ENCODE measurements around the gene EIF3A.

DNA sequence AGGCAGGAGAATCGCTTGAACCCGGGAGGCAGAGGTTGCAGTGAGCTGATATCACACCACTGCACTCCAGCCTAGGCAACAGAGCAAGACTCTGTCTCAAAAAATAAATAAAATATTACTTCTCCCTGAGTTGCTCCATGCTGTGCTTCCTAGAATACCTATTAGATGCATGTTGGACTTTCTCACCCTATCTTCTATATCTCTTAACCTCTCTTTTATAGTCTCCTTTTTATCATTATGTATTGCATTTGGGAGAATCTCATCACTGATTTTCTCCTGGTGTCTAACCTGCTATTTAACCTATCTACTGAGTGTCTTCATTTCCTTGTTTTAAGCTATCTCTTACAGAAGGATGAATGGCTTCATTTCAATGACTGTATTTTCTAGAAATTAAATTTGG is 83.2 kb downstream of the EIF3A start:
- TF ChIP-seq CTCF (IDR thresholded peaks at IDR 0.05; ENCODE audit: insufficient read depth, low read depth, low read length): no peak
- TF ChIP-seq EZH2 (IDR thresholded peaks at IDR 0.05; ENCODE audit: insufficient read depth, low read length): no peak

Data from astrocyte (in vitro differentiated cells and primary cell).